DND-41 (cell line): ENCODE measurements around the gene ATAD3C.

Experiments used
- EZH2 ChIP-seq: IDR thresholded peaks from 3 replicates; pipeline ENCODE4 v1.6.1; 2012; ENCODE audit warnings: borderline replicate concordance, low read depth, mild to moderate bottlenecking, moderate library complexity, low read length, inconsistent platforms; ENCODE audit not compliant: severe bottlenecking
- TF ChIP-seq, protein P1 (sequence below): IDR thresholded peaks from 2 replicates; pipeline ENCODE4 v1.5.1; 2012; ENCODE audit warnings: borderline replicate concordance, low read length, moderate library complexity, mild to moderate bottlenecking; ENCODE audit not compliant: poor library complexity, severe bottlenecking; ENCODE audit errors: extremely low read depth

DNA sequence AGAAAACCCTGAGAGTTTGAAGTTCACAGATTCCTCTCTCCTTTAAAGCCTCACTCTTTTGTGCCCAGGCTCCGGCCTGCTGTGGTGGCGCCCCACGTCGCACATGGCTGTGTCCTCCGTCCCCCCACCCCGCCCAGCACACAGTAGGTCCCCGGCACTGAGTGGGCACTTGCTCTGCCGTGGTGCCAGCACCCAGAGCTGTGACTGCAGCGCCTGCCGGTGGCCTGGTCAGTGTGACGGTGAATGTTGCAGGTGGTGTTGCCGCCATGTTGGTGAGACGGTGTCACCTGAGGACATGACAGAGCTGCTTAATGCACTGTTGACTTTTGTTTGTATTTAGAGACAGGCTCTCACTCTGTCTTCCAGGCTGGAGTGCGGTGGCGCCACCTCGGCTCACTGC lies 3.4 kb downstream of the ATAD3C start:
- TF ChIP-seq, protein P1, sequence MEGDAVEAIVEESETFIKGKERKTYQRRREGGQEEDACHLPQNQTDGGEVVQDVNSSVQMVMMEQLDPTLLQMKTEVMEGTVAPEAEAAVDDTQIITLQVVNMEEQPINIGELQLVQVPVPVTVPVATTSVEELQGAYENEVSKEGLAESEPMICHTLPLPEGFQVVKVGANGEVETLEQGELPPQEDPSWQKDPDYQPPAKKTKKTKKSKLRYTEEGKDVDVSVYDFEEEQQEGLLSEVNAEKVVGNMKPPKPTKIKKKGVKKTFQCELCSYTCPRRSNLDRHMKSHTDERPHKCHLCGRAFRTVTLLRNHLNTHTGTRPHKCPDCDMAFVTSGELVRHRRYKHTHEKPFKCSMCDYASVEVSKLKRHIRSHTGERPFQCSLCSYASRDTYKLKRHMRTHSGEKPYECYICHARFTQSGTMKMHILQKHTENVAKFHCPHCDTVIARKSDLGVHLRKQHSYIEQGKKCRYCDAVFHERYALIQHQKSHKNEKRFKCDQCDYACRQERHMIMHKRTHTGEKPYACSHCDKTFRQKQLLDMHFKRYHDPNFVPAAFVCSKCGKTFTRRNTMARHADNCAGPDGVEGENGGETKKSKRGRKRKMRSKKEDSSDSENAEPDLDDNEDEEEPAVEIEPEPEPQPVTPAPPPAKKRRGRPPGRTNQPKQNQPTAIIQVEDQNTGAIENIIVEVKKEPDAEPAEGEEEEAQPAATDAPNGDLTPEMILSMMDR: no peak
- TF ChIP-seq EZH2: no peak
